ENCODE results near the gene MAML3.

Gene MAML3

DNA sequence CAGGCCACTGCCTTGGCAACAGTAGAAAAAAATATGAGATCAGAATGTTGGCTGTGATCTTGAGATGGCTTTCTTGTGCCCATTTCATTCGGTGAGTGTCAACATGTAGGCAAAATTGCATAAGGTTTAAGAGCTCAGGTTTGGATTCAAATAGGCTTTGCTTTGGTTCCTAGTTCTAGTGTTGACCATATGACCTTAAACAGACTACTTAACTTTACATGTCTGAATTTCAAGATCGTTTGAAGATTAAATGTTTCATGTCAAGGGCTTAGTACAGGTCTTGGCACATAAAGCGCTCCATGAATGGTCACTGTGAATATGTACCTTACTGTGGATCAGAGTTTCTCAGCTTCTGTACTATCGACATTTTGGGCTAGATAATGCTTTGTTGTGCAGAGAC is 284.2 kb downstream of the MAML3 start:
- TF ChIP-seq, protein P1, sequence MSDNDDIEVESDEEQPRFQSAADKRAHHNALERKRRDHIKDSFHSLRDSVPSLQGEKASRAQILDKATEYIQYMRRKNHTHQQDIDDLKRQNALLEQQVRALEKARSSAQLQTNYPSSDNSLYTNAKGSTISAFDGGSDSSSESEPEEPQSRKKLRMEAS (IDR thresholded peaks at IDR 0.05) = no peak
- TF ChIP-seq NFIC (IDR thresholded peaks at IDR 0.05) (no peak), TEAD4 (IDR thresholded peaks at IDR 0.05) (no peak)

- TF ChIP-seq FOXM1 (IDR thresholded peaks at IDR 0.05; ENCODE audit: borderline replicate concordance, low read depth) (no peak), EGR1 (IDR thresholded peaks at IDR 0.05) (no peak), CEBPB (IDR thresholded peaks at IDR 0.05) (no peak), TCF12 (IDR thresholded peaks at IDR 0.05; ENCODE audit: low read depth) (no peak), TAF1 (IDR thresholded peaks at IDR 0.05; ENCODE audit: low read depth) (no peak), CREB1 (IDR thresholded peaks at IDR 0.05; ENCODE audit: low read depth) (no peak), YY1 (IDR thresholded peaks at IDR 0.05; ENCODE audit: low read depth) (no peak), TEAD4 (IDR thresholded peaks at IDR 0.05) (no peak), RAD21 (IDR thresholded peaks at IDR 0.05; ENCODE audit: low read depth) (no peak), NFIC (IDR thresholded peaks at IDR 0.05) (no peak), EP300 (IDR thresholded peaks at IDR 0.05; ENCODE audit: borderline replicate concordance) (no peak), ZBTB7A (IDR thresholded peaks at IDR 0.05; ENCODE audit: low read depth) (no peak)
- TF ChIP-seq, protein P2, sequence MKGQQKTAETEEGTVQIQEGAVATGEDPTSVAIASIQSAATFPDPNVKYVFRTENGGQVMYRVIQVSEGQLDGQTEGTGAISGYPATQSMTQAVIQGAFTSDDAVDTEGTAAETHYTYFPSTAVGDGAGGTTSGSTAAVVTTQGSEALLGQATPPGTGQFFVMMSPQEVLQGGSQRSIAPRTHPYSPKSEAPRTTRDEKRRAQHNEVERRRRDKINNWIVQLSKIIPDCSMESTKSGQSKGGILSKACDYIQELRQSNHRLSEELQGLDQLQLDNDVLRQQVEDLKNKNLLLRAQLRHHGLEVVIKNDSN (IDR thresholded peaks at IDR 0.05) = no peak
- TF ChIP-seq, protein P1 (IDR thresholded peaks at IDR 0.05) = no peak
- TF ChIP-seq, protein P3, sequence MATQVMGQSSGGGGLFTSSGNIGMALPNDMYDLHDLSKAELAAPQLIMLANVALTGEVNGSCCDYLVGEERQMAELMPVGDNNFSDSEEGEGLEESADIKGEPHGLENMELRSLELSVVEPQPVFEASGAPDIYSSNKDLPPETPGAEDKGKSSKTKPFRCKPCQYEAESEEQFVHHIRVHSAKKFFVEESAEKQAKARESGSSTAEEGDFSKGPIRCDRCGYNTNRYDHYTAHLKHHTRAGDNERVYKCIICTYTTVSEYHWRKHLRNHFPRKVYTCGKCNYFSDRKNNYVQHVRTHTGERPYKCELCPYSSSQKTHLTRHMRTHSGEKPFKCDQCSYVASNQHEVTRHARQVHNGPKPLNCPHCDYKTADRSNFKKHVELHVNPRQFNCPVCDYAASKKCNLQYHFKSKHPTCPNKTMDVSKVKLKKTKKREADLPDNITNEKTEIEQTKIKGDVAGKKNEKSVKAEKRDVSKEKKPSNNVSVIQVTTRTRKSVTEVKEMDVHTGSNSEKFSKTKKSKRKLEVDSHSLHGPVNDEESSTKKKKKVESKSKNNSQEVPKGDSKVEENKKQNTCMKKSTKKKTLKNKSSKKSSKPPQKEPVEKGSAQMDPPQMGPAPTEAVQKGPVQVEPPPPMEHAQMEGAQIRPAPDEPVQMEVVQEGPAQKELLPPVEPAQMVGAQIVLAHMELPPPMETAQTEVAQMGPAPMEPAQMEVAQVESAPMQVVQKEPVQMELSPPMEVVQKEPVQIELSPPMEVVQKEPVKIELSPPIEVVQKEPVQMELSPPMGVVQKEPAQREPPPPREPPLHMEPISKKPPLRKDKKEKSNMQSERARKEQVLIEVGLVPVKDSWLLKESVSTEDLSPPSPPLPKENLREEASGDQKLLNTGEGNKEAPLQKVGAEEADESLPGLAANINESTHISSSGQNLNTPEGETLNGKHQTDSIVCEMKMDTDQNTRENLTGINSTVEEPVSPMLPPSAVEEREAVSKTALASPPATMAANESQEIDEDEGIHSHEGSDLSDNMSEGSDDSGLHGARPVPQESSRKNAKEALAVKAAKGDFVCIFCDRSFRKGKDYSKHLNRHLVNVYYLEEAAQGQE (IDR thresholded peaks at IDR 0.05; ENCODE audit: low read depth) = no peak
Measured at GRCh38 chr4:139866276-139866962, 287.6 kb downstream of the MAML3 start.

DNA sequence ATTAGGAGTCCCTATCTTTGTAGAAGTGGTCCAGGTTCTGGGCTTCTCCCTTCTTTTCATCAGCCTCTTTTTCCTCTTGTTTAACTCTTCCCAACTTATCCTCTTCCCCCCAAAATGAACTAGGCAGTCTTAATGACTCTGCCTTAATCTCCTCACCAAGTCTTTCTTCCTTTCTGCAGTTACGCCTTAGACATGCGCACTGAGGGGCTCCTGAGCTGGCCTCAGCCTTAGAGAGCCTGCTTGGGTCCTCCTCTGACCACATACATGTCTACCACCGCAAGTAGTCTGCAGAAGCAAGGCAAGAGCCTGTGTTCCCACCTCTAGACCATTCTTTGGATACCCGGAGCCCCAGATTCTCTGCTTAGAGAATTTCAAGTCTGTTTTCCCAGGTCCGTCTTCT is 288.4 kb downstream of the MAML3 start:
- TF ChIP-seq TCF12 (IDR thresholded peaks at IDR 0.05; ENCODE audit: low read depth) (no peak), EGR1 (IDR thresholded peaks at IDR 0.05) (no peak), NFIC (IDR thresholded peaks at IDR 0.05) (no peak), EP300 (IDR thresholded peaks at IDR 0.05; ENCODE audit: borderline replicate concordance) (no peak), TEAD4 (IDR thresholded peaks at IDR 0.05) (no peak), ZBTB7A (IDR thresholded peaks at IDR 0.05; ENCODE audit: low read depth) (no peak), CEBPB (IDR thresholded peaks at IDR 0.05) (no peak), YY1 (IDR thresholded peaks at IDR 0.05; ENCODE audit: low read depth) (no peak)
- TF ChIP-seq, protein P3 (IDR thresholded peaks at IDR 0.05; ENCODE audit: low read depth) = no peak
- TF ChIP-seq, protein P1 (IDR thresholded peaks at IDR 0.05) = no peak

GRCh38 chr4:139863531-139863930 is 290.5 kb downstream of the MAML3 start:
- TF ChIP-seq NFIC (IDR thresholded peaks at IDR 0.05) (no peak), EGR1 (IDR thresholded peaks at IDR 0.05) (no peak), CEBPB (IDR thresholded peaks at IDR 0.05) (no peak), EP300 (IDR thresholded peaks at IDR 0.05; ENCODE audit: borderline replicate concordance) (no peak), ZBTB7A (IDR thresholded peaks at IDR 0.05; ENCODE audit: low read depth) (no peak), CREB1 (IDR thresholded peaks at IDR 0.05; ENCODE audit: low read depth) (no peak), FOXM1 (IDR thresholded peaks at IDR 0.05; ENCODE audit: borderline replicate concordance, low read depth) (no peak), TCF12 (IDR thresholded peaks at IDR 0.05; ENCODE audit: low read depth) (no peak), RAD21 (IDR thresholded peaks at IDR 0.05; ENCODE audit: low read depth) (no peak), TAF1 (IDR thresholded peaks at IDR 0.05; ENCODE audit: low read depth) (no peak), YY1 (IDR thresholded peaks at IDR 0.05; ENCODE audit: low read depth) (no peak), TEAD4 (IDR thresholded peaks at IDR 0.05) (no peak)
- TF ChIP-seq, protein P3 (IDR thresholded peaks at IDR 0.05; ENCODE audit: low read depth) = no peak
- TF ChIP-seq, protein P2 (IDR thresholded peaks at IDR 0.05) = no peak
- TF ChIP-seq, protein P1 (IDR thresholded peaks at IDR 0.05) = no peak

All from Ishikawa (cell line).